GM19438 (cell line): Measurements from ENCODE around the gene SMPD2.

ENCODE experiments used
- ATAC-seq: cut with Tn5 transposase; IDR thresholded peaks from one replicate; pipeline ENCODE4 v1.9.1; 2021; ENCODE audit warnings: low read depth; ENCODE audit not compliant: unreplicated experiment

The SMPD2 gene

GRCh38 chr6:109440331-109441068, at the start of gene SMPD2, which contains the start of gene PPIL6:
SMPD2 (plus strand) TSS chr6:109440724; CDS start chr6:109441122, 398 bp downstream.
PPIL6 (minus strand) TSS chr6:109440628; CDS start chr6:109440590, 38 bp downstream.
- peak; percentile 83 for ATAC-seq

DNA sequence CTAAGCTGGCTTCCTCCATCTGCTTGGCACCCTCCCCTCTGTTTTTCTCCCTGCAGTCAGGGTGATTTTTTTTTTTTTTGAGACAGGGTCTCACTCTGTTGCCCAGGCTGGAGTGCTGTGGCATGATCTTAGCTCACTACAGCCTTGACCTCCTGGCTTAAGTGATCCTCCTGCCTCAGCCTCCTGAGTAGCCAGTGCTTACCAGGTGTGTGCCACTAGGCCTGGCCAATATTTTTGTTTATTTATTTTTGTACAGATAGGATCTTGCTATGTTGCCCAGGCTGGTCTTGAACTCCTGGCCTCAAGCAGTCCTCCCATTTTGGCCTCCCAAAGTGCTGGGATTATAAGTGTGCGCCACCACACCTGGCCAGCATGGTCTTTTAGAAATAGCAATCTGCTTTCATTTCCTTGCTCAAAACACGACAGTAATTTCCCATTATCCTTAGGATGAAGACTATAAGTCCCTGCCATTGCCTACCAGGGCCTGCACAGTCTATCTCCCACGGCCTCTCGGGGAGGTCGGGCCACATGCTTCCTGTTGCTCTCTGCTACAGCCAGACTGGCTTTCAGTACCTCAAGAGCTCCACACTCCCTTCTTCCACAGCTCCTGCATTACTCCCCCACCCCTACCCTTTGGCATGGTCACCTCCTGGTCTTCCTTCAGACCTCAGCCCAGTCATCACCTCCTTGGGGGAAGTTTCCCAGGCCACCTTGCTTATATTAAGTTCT, 47.2 kb upstream of the SMPD2 start:
- ATAC-seq = no peak

DNA sequence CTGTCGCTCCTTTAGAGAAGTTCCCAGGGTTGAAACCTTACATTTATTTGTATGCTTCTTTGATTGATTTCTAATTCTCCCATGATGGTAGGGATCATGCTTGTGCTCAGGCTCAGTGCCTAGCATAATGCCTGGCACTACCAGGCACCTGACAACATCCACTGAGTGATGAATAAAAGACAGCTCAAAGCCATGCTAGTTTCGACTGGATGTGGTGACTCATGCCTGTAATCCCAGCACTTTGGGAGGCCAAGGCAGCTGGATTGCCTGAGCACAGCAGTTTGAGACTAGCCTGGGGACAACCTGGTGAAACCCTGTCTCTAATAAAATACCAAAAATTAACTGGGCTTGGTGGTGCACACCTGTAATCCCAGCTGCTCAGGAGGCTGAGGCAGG, 46.6 kb upstream of the SMPD2 start:
- ATAC-seq = no peak

DNA sequence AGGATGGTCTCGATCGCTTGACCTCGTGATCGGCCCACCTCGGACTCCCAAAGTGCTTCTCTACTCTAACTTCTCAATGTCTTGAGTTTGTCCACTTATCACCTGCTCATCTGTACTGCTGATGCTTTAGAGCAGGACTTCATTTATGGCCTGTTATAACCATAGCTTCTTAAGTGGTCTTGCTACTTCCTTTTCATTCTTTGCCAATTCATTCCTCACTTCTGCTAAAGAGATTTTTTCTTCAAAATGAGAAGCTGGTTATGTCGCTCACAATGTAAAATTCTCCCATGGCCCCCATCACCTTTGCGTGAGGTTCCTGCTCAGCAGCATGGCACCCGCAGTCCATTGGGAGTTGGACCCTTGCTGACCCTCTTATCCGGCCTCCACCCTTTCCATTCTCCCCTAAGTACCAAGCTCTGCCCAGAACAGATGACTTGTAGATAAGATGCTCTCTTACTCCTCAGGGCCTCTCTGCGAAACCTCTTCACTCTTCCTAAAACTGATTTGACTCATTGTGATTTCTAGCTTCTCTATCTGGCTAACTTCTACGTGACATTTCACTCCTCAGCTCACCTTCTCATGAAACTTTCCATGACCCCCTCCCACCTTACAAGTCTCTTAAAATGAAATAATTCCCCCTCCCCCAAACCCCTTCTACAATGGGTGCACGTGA, 44.3 kb upstream of the SMPD2 start:
- ATAC-seq = no peak

DNA sequence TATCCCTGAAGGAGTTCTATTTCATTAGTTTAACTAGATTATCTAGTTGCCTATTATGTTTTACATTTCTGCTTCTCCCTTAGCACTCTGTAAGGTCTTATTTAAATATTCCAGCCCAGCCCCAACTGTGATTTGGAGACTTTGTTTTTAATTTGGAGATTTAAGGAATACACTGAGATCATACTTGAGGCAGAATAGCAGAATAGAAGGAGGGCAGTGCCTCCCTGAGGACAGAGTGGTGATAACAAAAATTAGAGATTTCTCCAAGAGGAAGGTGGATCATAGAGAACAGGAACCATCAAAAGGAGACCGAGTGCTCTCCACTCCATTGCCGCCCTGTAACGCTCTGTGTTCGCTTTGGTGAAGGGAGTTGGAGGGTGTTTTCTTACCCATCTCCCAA, 43.5 kb upstream of the SMPD2 start:
- ATAC-seq = no peak

GRCh38 chr6:109406196-109406595, 34.3 kb upstream of the SMPD2 start:
- no peak for ATAC-seq

DNA sequence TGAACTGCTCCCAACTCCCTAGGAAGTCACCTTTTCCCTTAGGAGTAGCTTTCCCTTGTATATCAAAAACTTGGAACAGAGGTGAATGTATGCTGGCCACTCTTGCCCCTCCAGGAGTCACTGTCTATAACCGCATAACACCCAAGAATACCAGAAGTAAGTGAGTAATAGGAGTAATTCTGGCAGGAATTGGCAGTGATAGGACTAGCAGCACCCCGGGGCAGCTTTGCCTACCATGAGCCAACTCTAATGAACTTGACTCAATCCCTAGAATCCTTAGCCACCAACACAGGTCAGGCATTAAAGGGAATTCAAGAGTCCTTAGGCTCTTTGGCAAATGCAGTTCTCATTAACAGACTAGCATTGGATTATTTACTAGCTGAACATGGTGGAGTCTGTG, 29.5 kb upstream of the SMPD2 start:
- ATAC-seq = no peak

GRCh38 chr6:109417646-109418045, 22.9 kb upstream of the SMPD2 start:
- ATAC-seq = no peak

- ATAC-seq = no peak
These were observed 19.8 kb upstream of the SMPD2 start for GRCh38 chr6:109420751-109421150.

DNA sequence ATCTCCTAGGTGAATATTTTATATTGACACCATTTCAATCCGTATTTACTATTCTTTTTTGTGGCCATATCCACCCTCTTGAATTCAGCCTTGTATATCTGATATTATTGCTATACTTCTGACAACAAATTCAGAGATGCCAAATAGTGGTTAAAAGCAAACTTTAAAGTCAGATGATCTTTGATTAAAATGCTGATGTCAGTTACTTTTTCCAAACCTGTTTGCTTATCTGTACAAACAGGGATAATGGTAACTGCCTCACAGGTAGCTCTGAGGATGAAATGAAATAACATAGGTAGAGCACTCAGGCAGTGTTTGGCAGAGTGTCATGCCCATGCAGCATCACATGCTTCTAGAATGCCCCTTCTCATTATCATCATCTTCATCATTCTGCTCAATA, 19.3 kb upstream of the SMPD2 start:
- ATAC-seq = no peak

- no peak for ATAC-seq
These were observed 15.6 kb upstream of the SMPD2 start for GRCh38 chr6:109424946-109425345.

GRCh38 chr6:109428889-109429477, 11.5 kb upstream of the SMPD2 start:
- ATAC-seq = no peak

GRCh38 chr6:109429496-109429895, 11.0 kb upstream of the SMPD2 start:
- ATAC-seq = no peak

GRCh38 chr6:109434456-109434855, 6.1 kb upstream of the SMPD2 start:
- ATAC-seq = no peak

DNA sequence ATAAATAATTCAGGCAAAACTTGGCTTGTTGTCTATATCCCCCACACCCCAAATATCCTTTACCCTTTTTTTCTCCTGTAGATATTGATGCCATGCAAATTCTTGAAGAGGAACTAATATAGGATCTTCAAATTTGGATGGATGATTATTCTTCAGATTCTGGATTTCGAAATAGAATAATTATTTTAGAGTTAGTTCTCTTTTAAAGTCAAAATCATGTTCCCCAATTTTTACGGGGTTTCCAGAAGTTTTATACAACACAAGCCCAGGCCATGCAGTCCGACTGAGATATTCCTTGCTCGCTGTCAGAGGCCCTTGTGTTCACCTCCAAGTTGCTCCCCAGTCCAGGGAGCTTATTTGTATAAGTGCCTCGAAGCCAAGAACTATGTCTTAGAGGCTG, 4.5 kb upstream of the SMPD2 start:
- no peak for ATAC-seq

GRCh38 chr6:109441069-109441816, 719 bp downstream of the SMPD2 start:
- peak; percentile 35 for ATAC-seq

DNA sequence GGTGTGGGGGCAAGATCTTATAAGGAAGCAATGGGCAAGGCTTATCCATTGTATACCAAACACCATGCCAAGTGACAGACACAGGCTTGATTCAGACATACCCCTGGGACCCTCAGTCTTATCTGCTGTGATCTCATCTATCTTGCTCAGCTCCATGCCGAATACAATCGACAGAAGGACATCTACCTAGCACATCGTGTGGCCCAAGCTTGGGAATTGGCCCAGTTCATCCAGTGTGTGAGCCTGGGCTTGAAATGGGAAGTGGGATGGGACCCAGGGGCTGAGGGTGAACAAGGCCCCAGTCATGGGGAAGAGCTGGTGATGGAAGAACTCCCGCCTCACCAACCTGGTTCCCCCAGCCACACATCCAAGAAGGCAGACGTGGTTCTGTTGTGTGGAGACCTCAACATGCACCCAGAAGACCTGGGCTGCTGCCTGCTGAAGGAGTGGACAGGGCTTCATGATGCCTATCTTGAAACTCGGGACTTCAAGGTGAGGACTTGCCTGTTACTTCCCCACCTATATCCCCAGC, 1.9 kb downstream of the SMPD2 start:
- ATAC-seq = no peak

- no peak for ATAC-seq
These were observed 3.0 kb downstream of the SMPD2 start for GRCh38 chr6:109443425-109443950.

DNA sequence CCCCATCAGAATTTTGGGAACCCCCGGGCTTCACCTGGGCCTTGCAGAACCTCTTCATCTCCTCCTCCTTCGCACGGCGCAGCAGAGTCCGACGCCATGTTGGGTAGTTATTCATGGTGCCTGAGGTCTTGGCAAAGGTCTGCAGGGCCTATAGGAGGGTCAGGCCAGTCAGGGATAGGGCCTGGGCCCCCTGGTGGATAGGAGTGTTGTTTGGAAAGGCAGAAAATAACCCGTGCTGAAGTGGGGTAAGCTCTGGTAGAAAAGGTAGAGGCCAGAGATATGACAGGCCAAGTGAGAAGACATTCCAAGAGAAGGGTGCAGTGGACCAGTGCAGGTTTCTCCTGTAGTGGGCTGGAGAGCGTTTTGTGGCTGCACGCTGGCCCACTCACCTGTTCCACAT, 4.9 kb downstream of the SMPD2 start:
- no peak for ATAC-seq

DNA sequence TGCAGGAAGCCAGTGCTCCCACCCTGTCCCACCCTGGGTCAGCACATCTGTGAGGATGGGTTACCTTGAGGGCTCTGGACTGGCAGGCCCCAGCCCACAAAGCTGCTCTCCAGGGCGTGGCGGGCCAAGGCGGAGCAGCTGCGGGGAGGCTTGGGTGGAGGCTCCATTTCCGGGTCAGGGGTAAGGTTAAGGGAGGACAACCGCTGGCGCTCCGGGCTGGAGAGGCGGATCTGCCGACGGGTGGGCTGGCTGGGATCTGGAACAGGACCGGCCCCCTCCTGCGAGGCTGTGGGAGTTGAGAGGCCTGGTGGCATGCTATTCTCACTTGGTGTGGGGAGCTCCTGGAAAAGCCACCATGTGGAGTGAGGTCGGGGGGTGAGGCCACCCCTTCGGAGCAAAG, 5.5 kb downstream of the SMPD2 start:
- no peak for ATAC-seq
